Head of caudate nucleus (tissue), 42 donors: Measurements from ENCODE around the gene AOPEP.
"Not testable (repeated sequence)": the region's sequence is repeated elsewhere in the genome, so short reads cannot be mapped to it uniquely, and the experiment has no call there.

Experiments used
- DNase-seq, 42 donors: peaks; one replicate each; pipeline versions ENCODE4 v3.0.0 to v3.0.0-alpha.2; 2020 to 2021; ENCODE audit warnings: mixed read lengths in 7 of 42
- intact Hi-C: fragments of 100-400 bp; cut with DNase I; formaldehyde crosslinking; loops from one replicate; pipeline ENCODE4 v1.15.0; 2022

The AOPEP gene

GRCh38 chr9:94929369-94929756, 202.9 kb downstream of the AOPEP start:
- no peak for DNase-seq
- intact Hi-C loops, result no loop called here

GRCh38 chr9:94931036-94931633, 204.6 kb downstream of the AOPEP start:
- DNase-seq, result no peak

GRCh38 chr9:94931740-94932139, 205.2 kb downstream of the AOPEP start:
- intact Hi-C loops, result no loop called here
- no peak for DNase-seq

More at GRCh38 chr9:94931036-94931633, 204.6 kb downstream of the AOPEP start:
- intact Hi-C loops, result no loop called here

GRCh38 chr9:94932652-94933510, 206.4 kb downstream of the AOPEP start:
- intact Hi-C loops, result no loop called here

GRCh38 chr9:94933511-94933828, 207.0 kb downstream of the AOPEP start:
- intact Hi-C loops, result no loop called here

More at GRCh38 chr9:94932652-94933510, 206.4 kb downstream of the AOPEP start:
- DNase-seq, result no peak

GRCh38 chr9:94934816-94935328, 208.4 kb downstream of the AOPEP start:
- intact Hi-C loops, result no loop called here
- DNase-seq, result peak in 1 of 42 donors; percentile 17

More at GRCh38 chr9:94933511-94933828, 207.0 kb downstream of the AOPEP start:
- DNase-seq, result no peak

- intact Hi-C loops, result no loop called here
These were observed 208.9 kb downstream of the AOPEP start for GRCh38 chr9:94935396-94935795.

GRCh38 chr9:94936419-94936818, 209.9 kb downstream of the AOPEP start:
- no peak for DNase-seq
- intact Hi-C loops, result no loop called here

More at GRCh38 chr9:94935396-94935795, 208.9 kb downstream of the AOPEP start:
- DNase-seq, result peak in 1 of 42 donors; percentile 11

- intact Hi-C loops, result no loop called here
- peak in 1 of 42 donors; percentile 54 for DNase-seq
These were observed 210.9 kb downstream of the AOPEP start for GRCh38 chr9:94937214-94937903.

- peak in 1 of 42 donors; percentile 30 for DNase-seq
- intact Hi-C loops, result no loop called here
These were observed 211.9 kb downstream of the AOPEP start for GRCh38 chr9:94938384-94938783.

GRCh38 chr9:94940296-94940695, 213.8 kb downstream of the AOPEP start:
- peak in 1 of 42 donors; percentile 14 for DNase-seq
- intact Hi-C loops, result not testable (repeated sequence)

- peak in 1 of 42 donors; percentile 33 for DNase-seq
- intact Hi-C loops, result no loop called here
These were observed 214.8 kb downstream of the AOPEP start for GRCh38 chr9:94941211-94941875.

GRCh38 chr9:94944626-94945025, 218.1 kb downstream of the AOPEP start:
- intact Hi-C loops, result no loop called here
- DNase-seq, result no peak

- DNase-seq, result peak in 33 of 42 donors; percentile 26 to 89 (median 56)
- intact Hi-C loops, result no loop called here
These were observed 219.0 kb downstream of the AOPEP start for GRCh38 chr9:94945197-94946144.

- intact Hi-C loops, result no loop called here
- no peak for DNase-seq
These were observed 219.8 kb downstream of the AOPEP start for GRCh38 chr9:94946256-94946655.

- intact Hi-C loops, result no loop called here
- DNase-seq, result peak in 35 of 42 donors; percentile 29 to 91 (median 69)
These were observed 222.2 kb downstream of the AOPEP start for GRCh38 chr9:94948567-94949235.

- no peak for DNase-seq
- intact Hi-C loops, result no loop called here
These were observed 222.9 kb downstream of the AOPEP start for GRCh38 chr9:94949370-94949769.
